CD4-positive, alpha-beta T cell treated with Interleukin-4 for 1 hour (primary cell): Measurements from ENCODE around the gene MGMT.

Source experiments
- DNase-seq, 2 donors: peaks; one replicate each; pipeline ENCODE4 v3.0.0-alpha.2; 2020 to 2022

The MGMT gene

GRCh38 chr10:129601737-129602136 lies 134.7 kb downstream of the MGMT start:
- DNase-seq: no peak

GRCh38 chr10:129602938-129603535 lies 136.0 kb downstream of the MGMT start:
- no peak for DNase-seq

GRCh38 chr10:129604333-129605032 lies 137.4 kb downstream of the MGMT start:
- no peak for DNase-seq

- no peak for DNase-seq
Observed at GRCh38 chr10:129605266-129605985, 138.4 kb downstream of the MGMT start.

GRCh38 chr10:129605986-129606518 lies 139.0 kb downstream of the MGMT start:
- no peak for DNase-seq

- DNase-seq: no peak
Observed at GRCh38 chr10:129607607-129608109, 140.6 kb downstream of the MGMT start.

- DNase-seq: no peak
Observed at GRCh38 chr10:129608653-129609052, 141.6 kb downstream of the MGMT start.

GRCh38 chr10:129609551-129609950 lies 142.5 kb downstream of the MGMT start:
- no peak for DNase-seq

- DNase-seq: no peak
Observed at GRCh38 chr10:129612481-129613109, 145.6 kb downstream of the MGMT start.

- DNase-seq: no peak
Observed at GRCh38 chr10:129613377-129613980, 146.4 kb downstream of the MGMT start.

GRCh38 chr10:129614341-129614740 lies 147.3 kb downstream of the MGMT start:
- no peak for DNase-seq

GRCh38 chr10:129615381-129615780 lies 148.3 kb downstream of the MGMT start:
- no peak for DNase-seq

GRCh38 chr10:129615921-129616525 lies 149.0 kb downstream of the MGMT start:
- DNase-seq: no peak

- DNase-seq: no peak
Observed at GRCh38 chr10:129617768-129618167, 150.7 kb downstream of the MGMT start.

- DNase-seq: no peak
Observed at GRCh38 chr10:129621062-129621461, 154.0 kb downstream of the MGMT start.

GRCh38 chr10:129621693-129622092 lies 154.7 kb downstream of the MGMT start:
- no peak for DNase-seq

GRCh38 chr10:129622291-129622690 lies 155.2 kb downstream of the MGMT start:
- DNase-seq: no peak

GRCh38 chr10:129622736-129623135 lies 155.7 kb downstream of the MGMT start:
- no peak for DNase-seq

- DNase-seq: no peak
Observed at GRCh38 chr10:129624526-129624925, 157.5 kb downstream of the MGMT start.

- no peak for DNase-seq
Observed at GRCh38 chr10:129626309-129626708, 159.3 kb downstream of the MGMT start.

- DNase-seq: no peak
Observed at GRCh38 chr10:129626796-129627435, 159.9 kb downstream of the MGMT start.

- DNase-seq: no peak
Observed at GRCh38 chr10:129627442-129627841, 160.4 kb downstream of the MGMT start.
